22Rv1 (cell line): ENCODE results near the gene BTN2A1.

Experiments used
- CTCF ChIP-seq: fragments of 450-650 bp; IDR thresholded peaks from 2 replicates; pipeline ENCODE4 v1.5.1; 2017; ENCODE audit warnings: mild to moderate bottlenecking
- ZFX ChIP-seq: fragments of 450-650 bp; IDR thresholded peaks from 2 replicates; pipeline ENCODE4 v1.6.1; 2017; ENCODE audit warnings: antibody characterized with exemption, borderline replicate concordance

GRCh38 chr6:26415036-26415614 lies 42.6 kb upstream of the BTN2A1 start:
- no peak for TF ChIP-seq CTCF
- no peak for TF ChIP-seq ZFX
